DND-41 (cell line): ENCODE data around the gene MLH1.

Experiments used
- ATAC-seq: fragments of 200-7000 bp; cut with Tn5 transposase; 3 replicates; pipeline ENCODE4 v1.9.1; 2021; ENCODE audit warnings: low read depth; ENCODE audit not compliant: insufficient read depth
- DNase-seq: peaks from one replicate; pipeline ENCODE4 v3.0.0-alpha.2; 2020
- H2AFZ ChIP-seq: 2 replicates; pipeline ENCODE4 v1.6.0; 2012; ENCODE audit warnings: low read depth, low read length
- H3K27ac ChIP-seq: 2 replicates; pipeline ENCODE4 v1.5.1; 2012; ENCODE audit warnings: low read length, inconsistent platforms
- H3K27me3 ChIP-seq: fragments of 200-600 bp; sonication (generic); 2 replicates; pipeline ENCODE4 v1.6.0; 2012; ENCODE audit warnings: low read length, mild to moderate bottlenecking, inconsistent platforms; ENCODE audit not compliant: insufficient read depth, poor library complexity
- H3K36me3 ChIP-seq: 2 replicates; pipeline ENCODE4 v1.5.1; 2012; ENCODE audit warnings: low read length, inconsistent platforms; ENCODE audit not compliant: insufficient read depth
- H3K4me1 ChIP-seq: 2 replicates; pipeline ENCODE4 v1.5.1; 2012; ENCODE audit warnings: mild to moderate bottlenecking, low read length; ENCODE audit not compliant: insufficient read depth
- H3K4me2 ChIP-seq: 2 replicates; pipeline ENCODE4 v1.6.0; 2012; ENCODE audit warnings: mild to moderate bottlenecking, moderate library complexity, low read length, inconsistent platforms; ENCODE audit not compliant: insufficient read depth
- H3K4me3 ChIP-seq, 2 experiments: fragments of 200-600 bp in 1 of 2; shearing (Covaris generic) in 1 of 2; 2 replicates each; pipeline ENCODE4 v1.5.1; 2012 to 2016; ENCODE audit warnings: inconsistent platforms in 2 of 2, low read length in 2 of 2, mild to moderate bottlenecking in 2 of 2, low read depth in 1 of 2, moderate library complexity in 1 of 2
- H3K79me2 ChIP-seq: 2 replicates; pipeline ENCODE4 v1.6.0; 2012; ENCODE audit warnings: low read length, inconsistent platforms; ENCODE audit not compliant: insufficient read depth
- H3K9ac ChIP-seq: 2 replicates; pipeline ENCODE4 v1.6.0; 2012; ENCODE audit warnings: low read depth, mild to moderate bottlenecking, inconsistent platforms, low read length, moderate library complexity
- H3K9me3 ChIP-seq: 2 replicates; pipeline ENCODE4 v1.5.1; 2012; ENCODE audit warnings: low read length, moderate library complexity, mild to moderate bottlenecking, inconsistent platforms; ENCODE audit not compliant: insufficient read depth, severe bottlenecking
- H4K20me1 ChIP-seq: 2 replicates; pipeline ENCODE4 v1.6.0; 2012; ENCODE audit warnings: low read length; ENCODE audit not compliant: insufficient read depth
- EZH2 ChIP-seq: IDR thresholded peaks from 3 replicates; pipeline ENCODE4 v1.6.1; 2012; ENCODE audit warnings: borderline replicate concordance, low read depth, mild to moderate bottlenecking, moderate library complexity, low read length, inconsistent platforms; ENCODE audit not compliant: severe bottlenecking
- TF ChIP-seq, protein P1 (sequence below): IDR thresholded peaks from 2 replicates; pipeline ENCODE4 v1.5.1; 2012; ENCODE audit warnings: borderline replicate concordance, low read length, moderate library complexity, mild to moderate bottlenecking; ENCODE audit not compliant: poor library complexity, severe bottlenecking; ENCODE audit errors: extremely low read depth

MLH1 gene

DNA sequence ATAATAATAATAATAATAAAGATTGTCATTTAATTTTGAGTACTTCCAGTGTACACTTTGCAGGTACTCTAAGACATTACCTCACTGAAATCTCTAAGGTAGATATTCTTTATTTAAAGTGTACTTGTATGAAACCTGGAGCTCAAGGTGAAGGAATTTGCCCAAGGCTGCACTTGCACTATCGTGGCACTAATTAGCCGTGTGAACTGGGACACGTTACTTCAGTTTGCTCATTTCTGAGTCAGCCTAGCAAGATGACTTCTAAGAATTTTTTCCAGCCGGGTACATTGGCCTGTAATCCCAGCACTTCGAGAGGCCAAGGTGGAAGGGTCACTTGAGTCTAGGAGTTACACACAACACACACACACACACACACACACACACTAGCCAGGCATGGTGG, 33.5 kb downstream of the MLH1 start:
- DNase-seq = no peak
- Histone ChIP-seq H3K27ac (no peak overlapping the region), H3K4me2 (no peak overlapping the region), H3K4me1 (no peaks in the 10 kb centered on the region), H3K4me3 (no peak overlapping the region), H4K20me1 (no peaks in the 10 kb centered on the region), H3K9ac (no peak overlapping the region), H3K36me3 (peaks cover 96% of the 10 kb centered on the region), H3K9me3 (no peaks in the 10 kb centered on the region), H3K27me3 (no peaks in the 10 kb centered on the region), H3K79me2 (peaks cover 2% of the 10 kb centered on the region; the same call in 1 of the 2 replicates), H2AFZ (no peak overlapping the region)
- ATAC-seq = no peak
- TF ChIP-seq, protein P1, sequence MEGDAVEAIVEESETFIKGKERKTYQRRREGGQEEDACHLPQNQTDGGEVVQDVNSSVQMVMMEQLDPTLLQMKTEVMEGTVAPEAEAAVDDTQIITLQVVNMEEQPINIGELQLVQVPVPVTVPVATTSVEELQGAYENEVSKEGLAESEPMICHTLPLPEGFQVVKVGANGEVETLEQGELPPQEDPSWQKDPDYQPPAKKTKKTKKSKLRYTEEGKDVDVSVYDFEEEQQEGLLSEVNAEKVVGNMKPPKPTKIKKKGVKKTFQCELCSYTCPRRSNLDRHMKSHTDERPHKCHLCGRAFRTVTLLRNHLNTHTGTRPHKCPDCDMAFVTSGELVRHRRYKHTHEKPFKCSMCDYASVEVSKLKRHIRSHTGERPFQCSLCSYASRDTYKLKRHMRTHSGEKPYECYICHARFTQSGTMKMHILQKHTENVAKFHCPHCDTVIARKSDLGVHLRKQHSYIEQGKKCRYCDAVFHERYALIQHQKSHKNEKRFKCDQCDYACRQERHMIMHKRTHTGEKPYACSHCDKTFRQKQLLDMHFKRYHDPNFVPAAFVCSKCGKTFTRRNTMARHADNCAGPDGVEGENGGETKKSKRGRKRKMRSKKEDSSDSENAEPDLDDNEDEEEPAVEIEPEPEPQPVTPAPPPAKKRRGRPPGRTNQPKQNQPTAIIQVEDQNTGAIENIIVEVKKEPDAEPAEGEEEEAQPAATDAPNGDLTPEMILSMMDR = no peak
- TF ChIP-seq EZH2 = no peak

DNA sequence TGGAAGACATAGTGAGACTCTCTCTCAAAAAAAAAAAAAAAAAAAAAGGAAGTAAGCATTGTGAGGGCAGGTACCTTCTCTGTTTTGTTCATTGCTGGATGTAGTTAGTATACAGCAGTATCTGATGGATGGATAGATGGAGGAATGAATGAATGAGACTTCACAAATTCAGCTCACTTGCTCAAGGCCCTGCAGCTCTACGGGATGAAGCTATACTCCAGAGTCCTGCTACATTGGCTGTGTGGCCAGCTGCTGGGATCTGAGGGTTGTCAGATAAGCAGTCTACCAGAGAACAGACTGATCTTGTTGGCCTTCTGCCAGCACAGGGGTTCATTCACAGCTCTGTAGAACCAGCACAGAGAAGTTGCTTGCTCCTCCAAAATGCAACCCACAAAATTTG, 35.0 kb downstream of the MLH1 start:
- DNase-seq (no peak), ATAC-seq (no peak)
- no peaks in the 10 kb centered on the region for H3K9me3 ChIP-seq
- H3K36me3 ChIP-seq = peaks cover 96% of the 10 kb centered on the region
- H3K27me3 ChIP-seq = no peaks in the 10 kb centered on the region
- no peaks in the 10 kb centered on the region for H4K20me1 ChIP-seq
- H3K4me3 ChIP-seq = no peak overlapping the region
- H3K9ac ChIP-seq = no peak overlapping the region
- H3K4me1 ChIP-seq = no peaks in the 10 kb centered on the region
- H2AFZ ChIP-seq = no peak overlapping the region
- H3K4me2 ChIP-seq = no peak overlapping the region
- no peak for TF ChIP-seq EZH2
- TF ChIP-seq, protein P1 = no peak
- H3K79me2 ChIP-seq = peaks cover 2% of the 10 kb centered on the region; the same call in 1 of the 2 replicates
- no peak overlapping the region for H3K27ac ChIP-seq

DNA sequence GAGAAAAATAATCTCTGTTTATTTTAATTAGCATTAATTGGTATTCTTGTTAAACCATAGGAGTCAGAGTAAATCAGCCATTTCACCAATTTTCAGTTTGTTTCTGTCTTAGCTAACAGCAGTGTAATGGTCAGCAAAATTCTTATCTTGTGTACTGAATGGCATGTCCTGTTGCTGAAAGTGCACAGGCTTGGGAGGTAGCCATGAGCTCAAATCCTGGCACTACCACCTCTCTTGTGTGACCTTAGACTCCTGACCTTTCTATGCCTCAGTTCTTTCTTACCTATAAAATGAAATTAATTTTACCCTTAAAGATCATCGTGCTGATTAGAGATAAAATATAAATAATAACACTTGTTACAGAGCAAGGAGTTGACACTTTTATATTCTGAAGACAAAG, 35.8 kb downstream of the MLH1 start:
- no peak overlapping the region for H2AFZ ChIP-seq
- no peak overlapping the region for H3K4me3 ChIP-seq
- no peaks in the 10 kb centered on the region for H3K4me1 ChIP-seq
- H3K36me3 ChIP-seq = peaks cover 96% of the 10 kb centered on the region
- DNase-seq (no peak), ATAC-seq (no peak)
- H3K9ac ChIP-seq = no peak overlapping the region
- no peak overlapping the region for H3K4me2 ChIP-seq
- no peaks in the 10 kb centered on the region for H3K9me3 ChIP-seq
- TF ChIP-seq, protein P1 = no peak
- TF ChIP-seq EZH2 = no peak
- H3K27me3 ChIP-seq = no peaks in the 10 kb centered on the region
- H4K20me1 ChIP-seq = no peaks in the 10 kb centered on the region
- peaks cover 2% of the 10 kb centered on the region; the same call in 1 of the 2 replicates for H3K79me2 ChIP-seq
- H3K27ac ChIP-seq = no peak overlapping the region
